Suprapubic skin (tissue), 4 donors: ENCODE results near the gene ELAPOR2.

Source experiments
- CTCF ChIP-seq, 2 donors: fragments of 200-600 bp in 1 of 2; fragments of 450-650 bp in 1 of 2; sonication (generic) in 1 of 2; IDR thresholded peaks; one replicate each; pipeline ENCODE4 v1.5.1; 2016 to 2019; ENCODE audit warnings: antibody characterized with exemption in 2 of 2, mild to moderate bottlenecking in 1 of 2, moderate library complexity in 1 of 2
- EP300 ChIP-seq: sonication (generic); formaldehyde crosslinking; IDR thresholded peaks from one replicate; pipeline ENCODE4 v1.6.1; 2017; ENCODE audit warnings: antibody characterized with exemption
- POLR2A ChIP-seq, 2 donors: fragments of 450-650 bp; IDR thresholded peaks; one replicate each; pipeline ENCODE4 v1.6.1; 2017; ENCODE audit warnings: antibody characterized with exemption in 2 of 2, mild to moderate bottlenecking in 2 of 2, moderate library complexity in 2 of 2
- POLR2AphosphoS5 ChIP-seq, 3 donors: sonication (generic); formaldehyde crosslinking; IDR thresholded peaks; one replicate each; pipeline ENCODE4 v1.6.1; 2017; ENCODE audit warnings: antibody characterized with exemption in 3 of 3

GRCh38 chr7:87091487-87092066 is 32.1 kb upstream of the ELAPOR2 start:
- TF ChIP-seq CTCF (IDR thresholded peaks at IDR 0.05) (no peak), EP300 (no peak), POLR2A (IDR thresholded peaks at IDR 0.05) (no peak), POLR2AphosphoS5 (IDR thresholded peaks at IDR 0.05) (no peak)
